Adrenal gland (tissue), 5 donors: ENCODE measurements around the gene CHRM5.

Experiments used
- CTCF ChIP-seq, 6 experiments: fragments of 450-650 bp in 4 of 6; fragments of 200-600 bp in 2 of 6; sonication (generic) in 1 of 6; IDR thresholded peaks; 1 replicate in 5 of 6; 2 replicates in 1 of 6; pipeline versions ENCODE4 v1.5.1 to v1.8.0; 2016 to 2021; ENCODE audit warnings: antibody characterized with exemption in 6 of 6, mild to moderate bottlenecking in 2 of 6, moderate library complexity in 1 of 6
- POLR2A ChIP-seq, 2 donors: fragments of 450-650 bp; IDR thresholded peaks; one replicate each; pipeline ENCODE4 v1.6.1; 2017; ENCODE audit warnings: antibody characterized with exemption in 2 of 2, mild to moderate bottlenecking in 2 of 2, moderate library complexity in 1 of 2
- donor health status: DM: no; HTN: no; CAD: no.

DNA sequence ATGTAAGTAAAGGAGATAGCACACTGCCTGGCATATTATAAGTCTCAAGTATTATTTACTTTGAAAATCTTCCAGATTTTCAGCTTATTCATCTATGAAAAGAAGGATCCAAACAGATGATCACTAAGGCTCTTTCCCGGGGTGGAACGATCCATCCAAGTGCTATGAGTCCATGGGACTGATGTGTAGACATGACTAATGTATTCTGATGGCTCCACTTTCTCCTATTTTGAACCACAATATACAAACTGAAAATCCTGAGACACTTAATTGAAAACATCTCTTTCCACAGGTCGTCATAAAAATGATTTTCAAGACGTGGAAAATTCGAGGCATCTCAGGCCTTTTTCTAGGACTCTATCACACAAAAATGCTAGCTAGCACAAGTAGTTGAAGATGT, 33.4 kb upstream of the CHRM5 start:
- TF ChIP-seq CTCF (IDR thresholded peaks at IDR 0.05) (no peak), POLR2A (IDR thresholded peaks at IDR 0.05) (no peak)
